ENCODE measurements around the gene TBC1D22A.
"Not testable (repeated sequence)": the region's sequence is repeated elsewhere in the genome, so short reads cannot be mapped to it uniquely, and the experiment has no call there.

TBC1D22A gene

DNA sequence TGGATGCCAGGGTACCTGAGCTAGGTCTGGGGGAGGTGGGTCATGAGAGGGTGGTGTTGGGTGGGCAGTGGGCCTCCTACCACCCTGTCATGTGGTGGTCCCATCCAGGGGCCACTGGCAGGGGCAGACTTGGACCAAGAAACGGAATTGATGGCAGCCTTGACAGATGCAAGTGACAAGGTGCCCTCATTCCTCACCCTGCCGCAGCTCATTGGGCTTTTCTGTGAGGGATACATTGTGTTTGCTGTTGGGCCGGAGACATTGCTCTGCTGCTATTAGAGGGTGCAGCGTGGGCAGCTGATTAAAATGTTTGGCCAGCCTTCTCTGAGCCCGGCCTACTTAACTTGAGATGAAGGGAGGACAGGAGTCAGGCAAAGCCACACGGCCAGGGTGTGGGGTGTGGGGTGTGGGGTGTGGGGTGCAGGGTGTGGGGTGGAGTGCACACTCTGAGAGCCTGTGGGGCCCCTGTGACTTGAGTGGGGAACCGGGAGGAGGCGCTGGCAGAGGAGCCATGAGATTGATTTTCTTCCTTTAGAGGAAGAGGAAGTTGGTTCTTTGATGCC is 351.5 kb downstream of the TBC1D22A start:
- no peaks in the 10 kb centered on the region for H3K27me3 Mint-ChIP-seq

DNA sequence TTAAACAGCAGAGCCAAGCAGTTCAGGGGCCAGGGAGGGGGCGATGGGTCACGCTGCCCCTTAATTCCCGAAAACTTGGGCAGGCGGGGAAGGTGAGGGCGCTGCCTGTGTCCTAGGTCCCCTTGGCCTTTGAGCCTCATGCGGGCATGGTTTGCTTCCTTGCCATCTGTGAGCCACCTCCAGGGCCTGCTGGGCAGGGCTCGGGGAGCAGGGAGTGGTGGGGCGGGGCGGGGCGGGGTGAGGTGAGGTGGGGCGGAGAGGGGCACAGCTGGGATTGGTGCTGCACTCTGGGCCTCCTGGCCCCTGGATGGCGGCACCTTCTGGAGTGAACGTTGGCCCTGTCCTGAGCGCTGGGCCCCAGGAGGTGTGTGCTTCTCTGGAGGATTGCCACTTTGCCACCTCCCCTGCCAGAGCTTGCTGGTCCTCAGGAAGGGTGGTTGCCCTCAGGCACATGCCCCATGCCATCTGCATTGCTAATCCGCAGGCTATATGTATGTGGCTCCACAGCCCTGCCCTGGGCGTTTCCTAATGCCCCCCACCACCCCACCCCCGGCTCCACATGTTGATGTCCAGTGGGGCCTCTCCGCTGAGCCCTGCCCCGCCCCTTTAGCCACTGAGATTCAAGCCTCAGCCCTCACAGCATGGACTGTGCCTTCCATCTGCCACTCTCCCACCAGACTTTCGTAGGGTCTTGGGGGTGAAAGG is 352.5 kb downstream of the TBC1D22A start:
- no peaks in the 10 kb centered on the region for H3K4me1 Mint-ChIP-seq
- H3K27me3 Mint-ChIP-seq = no peaks in the 10 kb centered on the region
- peaks cover 11% of the 10 kb centered on the region for H3K36me3 Mint-ChIP-seq (ENCODE audit: low read depth)
- DNase-seq (no peak), ATAC-seq (no peak)
- no peaks in the 10 kb centered on the region for H3K9me3 Mint-ChIP-seq
- H3K4me3 Mint-ChIP-seq = no peak overlapping the region
- no peak overlapping the region for H3K27ac Mint-ChIP-seq

More for the DNA sequence above, 351.5 kb downstream of the TBC1D22A start:
- no peak overlapping the region for H3K4me3 Mint-ChIP-seq
- H3K9me3 Mint-ChIP-seq = no peaks in the 10 kb centered on the region
- H3K27ac Mint-ChIP-seq = no peak overlapping the region
- no peak for ATAC-seq
- no peak for DNase-seq
- no peaks in the 10 kb centered on the region for H3K4me1 Mint-ChIP-seq
- H3K36me3 Mint-ChIP-seq (ENCODE audit: low read depth) = peaks cover 11% of the 10 kb centered on the region

DNA sequence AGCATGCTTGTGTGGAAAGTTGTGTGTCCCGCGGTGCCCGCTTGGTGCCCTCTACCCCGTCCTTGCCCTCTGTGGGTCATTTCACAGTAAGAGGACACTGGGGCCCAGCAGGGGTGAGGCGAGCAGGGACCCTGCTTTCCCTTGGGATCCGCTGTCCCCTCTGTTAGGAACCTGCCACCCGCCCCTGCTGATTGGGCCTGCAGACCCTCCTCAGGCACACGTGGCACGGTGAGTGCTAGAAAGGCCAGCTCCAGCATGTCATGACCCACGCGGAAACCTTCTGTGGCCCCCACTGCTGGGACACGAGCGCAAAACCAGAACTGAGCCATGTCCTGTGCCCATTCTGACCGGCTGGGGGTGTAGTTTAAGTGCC is 353.1 kb downstream of the TBC1D22A start:
- peaks cover 11% of the 10 kb centered on the region for H3K36me3 Mint-ChIP-seq (ENCODE audit: low read depth)
- H3K4me1 Mint-ChIP-seq = no peaks in the 10 kb centered on the region
- DNase-seq = no peak
- no peak for ATAC-seq
- H3K27ac Mint-ChIP-seq = no peak overlapping the region
- H3K27me3 Mint-ChIP-seq = no peaks in the 10 kb centered on the region
- no peak overlapping the region for H3K4me3 Mint-ChIP-seq
- no peaks in the 10 kb centered on the region for H3K9me3 Mint-ChIP-seq

DNA sequence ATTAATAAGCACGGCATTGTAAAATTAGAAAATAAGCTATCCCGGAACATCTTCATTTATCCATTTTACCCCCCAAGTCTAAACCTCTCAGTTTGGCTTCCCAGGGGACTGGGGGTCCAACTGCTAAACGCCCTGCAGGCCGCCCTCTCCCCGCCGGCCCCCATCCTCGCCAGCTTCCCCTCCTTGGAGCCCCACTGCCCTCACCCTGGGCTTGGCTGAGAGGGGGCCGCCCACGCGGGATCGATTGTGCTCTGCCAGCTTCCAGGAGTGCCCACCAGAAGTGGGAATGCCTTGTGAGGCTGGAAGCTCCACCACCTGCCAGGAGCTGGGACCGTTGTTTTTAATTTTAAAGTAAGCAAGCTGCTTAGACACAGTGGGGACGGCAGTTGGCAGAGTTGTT is 353.5 kb downstream of the TBC1D22A start:
- H3K4me3 Mint-ChIP-seq = no peak overlapping the region
- no peak for ATAC-seq
- no peak overlapping the region for H3K27ac Mint-ChIP-seq

DNA sequence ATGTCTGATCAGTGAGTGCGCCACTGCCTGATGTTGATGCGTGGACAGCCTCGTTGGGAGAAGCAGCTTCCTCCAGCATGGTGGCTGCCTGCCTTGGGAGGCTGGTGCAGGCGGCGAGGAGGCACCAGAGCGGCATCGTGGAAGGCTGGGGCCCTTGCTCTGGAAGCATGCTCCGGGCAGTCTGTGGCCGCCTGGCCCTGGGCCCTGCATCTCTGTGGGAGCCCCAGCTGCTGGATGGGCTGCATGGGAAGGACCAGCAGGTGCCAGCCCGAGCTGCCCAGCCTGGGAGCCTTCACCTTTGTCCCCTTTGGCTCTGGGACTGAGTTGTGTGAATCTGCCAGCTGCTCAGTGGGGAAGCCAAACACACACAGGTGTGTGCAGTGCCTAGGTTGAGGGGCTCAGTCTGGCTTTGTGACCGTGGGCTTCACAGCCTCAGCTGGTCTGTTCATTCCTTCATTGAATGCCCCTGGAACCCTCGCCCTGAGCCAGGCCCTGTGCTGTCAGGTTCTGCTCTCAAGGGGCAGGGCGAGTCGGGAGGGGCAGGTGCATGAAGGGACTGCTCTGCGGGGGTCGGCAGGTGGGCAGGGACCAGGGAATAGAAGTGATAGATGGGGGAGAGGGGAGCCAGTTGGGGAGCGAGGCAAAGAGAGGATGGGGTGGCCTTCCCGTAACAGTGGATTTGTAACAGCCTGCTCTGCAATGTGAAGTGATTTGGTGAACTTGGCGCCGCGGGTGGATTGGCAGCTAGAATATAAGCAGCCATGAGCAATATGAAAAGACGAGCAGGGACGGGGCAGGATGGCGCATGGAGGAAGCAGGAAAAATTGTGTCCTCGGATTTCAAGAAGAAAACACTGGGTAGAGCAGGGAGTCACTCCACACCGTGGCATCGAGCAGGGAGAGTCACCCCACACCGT is 354.2 kb downstream of the TBC1D22A start:
- no peaks in the 10 kb centered on the region for H3K27me3 Mint-ChIP-seq
- H3K27ac Mint-ChIP-seq = no peak overlapping the region
- ATAC-seq (no peak), DNase-seq (no peak)
- H3K9me3 Mint-ChIP-seq = no peaks in the 10 kb centered on the region
- H3K4me3 Mint-ChIP-seq = no peak overlapping the region
- H3K4me1 Mint-ChIP-seq = no peaks in the 10 kb centered on the region
- H3K36me3 Mint-ChIP-seq (ENCODE audit: low read depth) = peaks cover 6% of the 10 kb centered on the region

More for the DNA sequence above, 353.5 kb downstream of the TBC1D22A start:
- no peak for DNase-seq
- Mint-ChIP-seq H3K4me1 (no peaks in the 10 kb centered on the region), H3K9me3 (no peaks in the 10 kb centered on the region), H3K27me3 (no peaks in the 10 kb centered on the region), H3K36me3 (ENCODE audit: low read depth) (peaks cover 11% of the 10 kb centered on the region)

DNA sequence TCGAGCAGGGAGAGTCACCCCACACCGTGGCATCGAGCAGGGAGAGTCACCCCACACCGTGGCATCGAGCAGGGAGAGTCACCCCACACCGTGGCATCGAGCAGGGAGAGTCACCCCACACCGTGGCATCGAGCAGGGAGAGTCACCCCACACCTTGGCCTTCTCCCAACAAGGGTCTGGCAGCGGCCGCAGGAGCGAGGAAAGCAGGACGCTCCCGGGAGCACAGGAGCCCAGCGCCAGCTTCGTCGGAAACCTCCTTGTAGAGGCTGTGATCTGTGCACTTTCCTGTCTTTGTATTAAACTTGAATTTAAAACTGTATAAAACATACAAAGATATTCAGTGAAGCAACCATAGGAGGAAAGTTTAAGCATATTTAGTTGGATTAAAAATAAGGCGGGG is 355.0 kb downstream of the TBC1D22A start:
- H3K9me3 Mint-ChIP-seq; H3K27ac Mint-ChIP-seq; H3K27me3 Mint-ChIP-seq; ATAC-seq; DNase-seq; H3K4me3 Mint-ChIP-seq; H3K36me3 Mint-ChIP-seq (ENCODE audit: low read depth); H3K4me1 Mint-ChIP-seq: not testable (repeated sequence)

DNA sequence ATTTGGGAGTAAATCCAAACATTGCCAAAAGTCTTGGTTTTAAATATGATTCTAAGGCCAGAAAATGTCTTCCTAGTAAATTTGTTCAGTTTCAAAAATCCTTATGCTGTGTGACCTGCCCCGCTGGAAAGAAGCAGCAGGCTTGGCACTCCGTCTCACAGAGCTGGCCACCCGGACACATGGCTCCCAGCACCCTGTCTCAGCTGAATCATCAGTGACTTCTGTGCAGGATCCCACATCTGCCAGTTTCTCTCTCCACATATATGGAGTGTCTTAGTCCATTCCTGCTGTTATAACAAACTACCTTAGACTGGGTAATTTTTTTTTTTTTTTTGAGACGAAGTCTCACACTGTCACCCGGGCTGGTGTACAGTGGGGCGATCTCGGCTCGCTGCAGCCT is 356.7 kb downstream of the TBC1D22A start:
- Mint-ChIP-seq H3K4me3 (no peak overlapping the region), H3K36me3 (ENCODE audit: low read depth) (peaks cover 2% of the 10 kb centered on the region), H3K27me3 (no peaks in the 10 kb centered on the region), H3K27ac (no peak overlapping the region), H3K4me1 (no peaks in the 10 kb centered on the region), H3K9me3 (no peaks in the 10 kb centered on the region)
- ATAC-seq (no peak), DNase-seq (no peak)

DNA sequence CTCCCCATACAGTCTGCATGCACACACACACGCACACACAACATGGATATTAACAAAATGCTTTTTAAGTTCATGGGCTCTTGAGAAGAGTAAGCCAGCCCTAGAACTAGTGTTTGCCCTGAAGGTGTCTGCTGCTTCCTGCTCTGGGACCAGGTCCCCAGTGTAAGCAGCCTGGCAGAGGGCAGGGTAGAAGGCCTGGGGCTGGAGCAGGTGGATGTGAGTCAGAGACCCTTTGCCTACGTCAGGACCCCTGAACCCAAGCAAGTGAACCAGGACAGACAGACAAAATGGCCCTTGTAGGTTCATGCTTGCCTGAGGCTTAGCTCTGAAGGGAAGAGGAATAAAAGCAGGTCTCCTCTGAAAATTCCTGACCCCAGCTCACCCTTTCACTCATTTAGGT is 357.9 kb downstream of the TBC1D22A start:
- Mint-ChIP-seq H3K36me3 (ENCODE audit: low read depth) (peaks cover 2% of the 10 kb centered on the region), H3K27me3 (no peaks in the 10 kb centered on the region), H3K4me1 (no peaks in the 10 kb centered on the region), H3K27ac (no peak overlapping the region), H3K4me3 (no peak overlapping the region), H3K9me3 (no peaks in the 10 kb centered on the region)
- ATAC-seq (no peak), DNase-seq (no peak)

DNA sequence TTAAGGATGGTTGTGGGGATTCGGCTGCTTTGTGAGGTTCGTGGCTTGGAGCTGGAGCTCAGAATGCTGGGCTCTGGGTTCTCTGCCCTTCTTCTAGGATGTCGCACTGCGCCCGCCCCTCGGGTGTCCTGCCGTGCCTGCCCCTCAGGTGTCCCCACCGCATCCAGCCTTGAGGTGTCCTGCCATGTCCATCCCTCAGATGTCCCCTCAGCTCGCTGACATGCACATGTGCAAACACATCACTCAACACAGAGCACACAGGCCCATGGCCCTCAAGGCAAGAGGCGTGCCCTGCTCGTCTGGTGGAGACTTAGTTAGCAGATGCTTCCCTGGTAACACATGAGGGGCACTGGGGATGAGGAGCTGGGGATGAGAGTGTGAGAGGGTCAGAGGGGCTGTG is 359.3 kb downstream of the TBC1D22A start:
- Mint-ChIP-seq H3K4me3 (no peak overlapping the region), H3K27ac (no peak overlapping the region), H3K27me3 (no peaks in the 10 kb centered on the region), H3K9me3 (no peaks in the 10 kb centered on the region), H3K36me3 (ENCODE audit: low read depth) (peaks cover 2% of the 10 kb centered on the region), H3K4me1 (peaks cover 2% of the 10 kb centered on the region)
- DNase-seq (no peak), ATAC-seq (no peak)

DNA sequence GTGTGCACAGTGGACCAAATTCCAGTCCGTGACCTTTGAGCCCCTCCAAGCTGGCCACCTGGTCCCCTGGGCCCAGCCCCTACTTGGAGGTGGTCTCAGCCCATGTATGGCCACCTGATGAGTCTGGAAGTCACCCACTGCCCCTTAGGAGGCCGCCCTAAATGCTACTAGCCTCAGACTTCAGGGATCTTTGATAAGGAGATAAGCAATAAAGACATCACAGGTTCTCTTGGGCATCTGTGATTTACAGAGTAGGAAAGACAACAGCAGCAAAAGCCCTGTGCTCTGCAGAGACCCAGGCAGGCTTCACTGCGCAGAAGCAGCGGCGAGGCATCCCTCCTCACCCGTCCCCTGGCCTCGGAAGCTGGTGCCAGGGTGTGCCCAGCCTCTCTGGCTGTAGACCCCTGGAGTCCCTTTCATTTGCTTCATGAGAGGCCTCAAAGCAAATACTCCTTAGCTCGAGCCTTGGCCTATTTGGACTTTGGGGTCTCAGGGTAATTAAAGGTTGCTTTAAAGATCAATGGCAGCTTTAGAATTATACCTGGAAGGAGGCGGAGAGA is 360.1 kb downstream of the TBC1D22A start:
- H3K27ac Mint-ChIP-seq = no peak overlapping the region
- no peaks in the 10 kb centered on the region for H3K36me3 Mint-ChIP-seq (ENCODE audit: low read depth)
- DNase-seq (no peak), ATAC-seq (no peak)
- no peaks in the 10 kb centered on the region for H3K27me3 Mint-ChIP-seq
- H3K4me3 Mint-ChIP-seq = no peak overlapping the region
- no peaks in the 10 kb centered on the region for H3K9me3 Mint-ChIP-seq
- peaks cover 3% of the 10 kb centered on the region for H3K4me1 Mint-ChIP-seq

DNA sequence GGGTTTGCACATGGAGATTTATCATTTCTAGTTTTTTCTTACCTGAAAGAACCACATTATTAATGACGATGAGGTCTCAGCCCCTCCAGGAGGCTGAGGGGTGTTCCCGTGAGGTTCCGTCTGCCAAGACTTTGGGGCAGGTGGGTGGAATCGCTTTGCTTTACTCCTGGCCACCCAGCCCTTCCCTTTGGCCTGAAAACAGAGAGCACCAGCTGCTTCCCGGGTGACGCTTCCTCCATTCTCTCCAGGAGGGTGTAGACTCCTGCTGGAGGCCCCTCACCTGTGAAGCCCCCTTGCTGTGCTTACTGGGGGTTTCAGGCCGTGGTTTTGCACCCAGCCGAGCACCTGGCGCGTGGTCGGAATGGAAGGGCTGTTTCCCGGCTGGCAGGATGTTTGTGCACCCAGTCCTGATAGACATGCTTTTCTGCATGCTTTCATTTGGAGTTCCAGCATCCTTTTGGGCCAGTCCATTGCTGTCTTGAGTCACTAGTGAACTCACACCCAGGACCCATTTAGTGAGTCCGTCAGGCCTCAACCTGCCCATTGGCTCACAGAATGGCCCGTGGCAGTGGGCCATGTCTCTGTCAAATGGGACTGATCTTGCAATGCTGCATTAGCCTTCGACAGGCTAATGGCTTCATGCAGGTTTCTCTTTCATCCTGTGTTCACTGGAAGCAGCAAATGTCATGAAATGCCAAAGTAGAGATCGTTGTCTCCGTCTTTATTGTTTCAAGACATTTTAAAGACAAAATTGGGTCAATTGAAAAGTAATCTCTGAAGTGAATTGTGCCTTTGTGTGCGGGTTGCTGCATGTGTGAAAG is 360.8 kb downstream of the TBC1D22A start:
- H3K4me1 Mint-ChIP-seq = peaks cover 3% of the 10 kb centered on the region
- ATAC-seq (no peak), DNase-seq (no peak)
- no peaks in the 10 kb centered on the region for H3K36me3 Mint-ChIP-seq (ENCODE audit: low read depth)
- H3K27me3 Mint-ChIP-seq = no peaks in the 10 kb centered on the region
- no peaks in the 10 kb centered on the region for H3K9me3 Mint-ChIP-seq
- no peak overlapping the region for H3K27ac Mint-ChIP-seq
- no peak overlapping the region for H3K4me3 Mint-ChIP-seq

DNA sequence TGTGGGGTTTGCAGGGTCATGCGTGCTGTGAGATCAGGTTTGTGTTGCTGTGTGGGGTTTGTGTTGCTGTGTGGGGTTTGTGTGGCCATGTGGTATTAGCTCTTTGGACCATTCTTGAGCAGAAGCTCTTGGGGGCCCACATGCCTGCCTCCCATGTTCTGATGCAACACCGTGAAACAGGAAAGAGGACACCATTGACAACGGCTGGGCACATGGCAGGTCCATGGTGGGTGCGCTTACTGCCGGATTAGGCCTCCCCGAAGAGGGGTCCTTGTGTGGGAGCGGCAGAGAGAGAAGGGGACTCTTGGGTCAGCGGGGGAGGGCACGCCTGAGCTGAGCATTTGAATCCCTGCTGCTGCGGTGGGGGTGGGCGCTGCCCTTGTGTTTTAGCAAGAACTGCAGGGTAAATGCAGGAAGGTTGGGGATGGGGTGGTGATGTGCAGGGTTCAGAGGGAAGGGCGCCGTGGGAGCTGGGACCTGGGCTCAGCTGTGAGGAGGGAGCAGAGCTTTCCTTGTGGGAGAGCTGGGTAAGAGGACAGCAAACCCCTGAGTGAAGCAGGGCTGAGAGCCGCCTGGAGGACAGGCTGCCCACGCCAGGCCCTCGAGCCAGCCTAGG is 361.5 kb downstream of the TBC1D22A start:
- no peak overlapping the region for H3K4me3 Mint-ChIP-seq
- ATAC-seq = no peak

DNA sequence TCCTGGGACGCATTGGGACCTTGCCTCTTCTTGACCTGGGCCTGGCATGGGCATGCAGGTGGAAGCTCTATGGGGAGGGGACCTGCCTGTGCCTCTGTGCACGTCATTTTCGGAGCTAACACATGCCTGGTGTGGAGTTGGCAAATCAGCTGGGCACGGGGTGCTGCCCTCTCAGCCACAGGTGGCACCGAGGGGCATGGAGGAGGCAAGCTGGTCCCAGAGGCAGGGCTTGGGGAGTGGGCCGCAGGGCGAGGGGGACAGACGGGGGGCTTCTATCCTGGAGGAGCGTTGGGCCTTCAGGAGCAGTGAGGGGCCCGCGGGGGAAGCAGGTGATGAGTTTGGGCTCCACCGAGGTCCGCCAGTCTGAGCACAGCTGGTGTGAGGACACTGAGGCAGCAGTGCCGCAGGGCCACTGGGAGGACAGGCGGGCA is 362.0 kb downstream of the TBC1D22A start:
- ATAC-seq = no peak
- peaks cover 3% of the 10 kb centered on the region for H3K4me1 Mint-ChIP-seq
- no peak overlapping the region for H3K27ac Mint-ChIP-seq
- DNase-seq = no peak
- no peaks in the 10 kb centered on the region for H3K27me3 Mint-ChIP-seq
- peaks cover 2% of the 10 kb centered on the region for H3K36me3 Mint-ChIP-seq (ENCODE audit: low read depth)
- H3K4me3 Mint-ChIP-seq = no peak overlapping the region
- no peaks in the 10 kb centered on the region for H3K9me3 Mint-ChIP-seq

More for the DNA sequence above, 361.5 kb downstream of the TBC1D22A start:
- peaks cover 3% of the 10 kb centered on the region for H3K4me1 Mint-ChIP-seq
- no peak overlapping the region for H3K27ac Mint-ChIP-seq
- no peak for DNase-seq
- peaks cover 2% of the 10 kb centered on the region for H3K36me3 Mint-ChIP-seq (ENCODE audit: low read depth)
- no peaks in the 10 kb centered on the region for H3K9me3 Mint-ChIP-seq
- no peaks in the 10 kb centered on the region for H3K27me3 Mint-ChIP-seq

DNA sequence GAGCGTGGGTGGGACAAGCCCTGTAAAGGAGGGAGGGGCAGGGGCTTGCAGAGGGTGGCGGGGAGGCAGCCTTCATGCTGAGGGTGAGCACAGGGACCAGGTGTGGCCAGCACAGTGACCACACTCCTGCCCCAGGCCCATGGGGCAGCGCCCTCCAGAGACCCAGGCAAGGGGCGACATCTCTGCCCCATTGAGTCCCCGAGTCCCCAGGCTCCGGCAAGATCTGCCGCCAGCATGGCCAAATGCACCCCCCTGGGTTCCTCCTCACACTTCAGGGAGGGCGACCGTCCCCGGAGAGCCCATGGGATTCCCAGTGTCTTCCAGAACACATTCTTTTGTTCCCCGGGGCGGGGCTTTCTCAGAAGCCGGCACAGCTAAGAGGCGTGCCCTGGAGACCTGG is 362.5 kb downstream of the TBC1D22A start:
- no peak overlapping the region for H3K4me3 Mint-ChIP-seq
- H3K27me3 Mint-ChIP-seq = no peaks in the 10 kb centered on the region
- H3K27ac Mint-ChIP-seq = no peak overlapping the region
- peaks cover 2% of the 10 kb centered on the region for H3K36me3 Mint-ChIP-seq (ENCODE audit: low read depth)
- H3K9me3 Mint-ChIP-seq = no peaks in the 10 kb centered on the region
- DNase-seq = no peak
- peaks cover 3% of the 10 kb centered on the region for H3K4me1 Mint-ChIP-seq
- ATAC-seq = no peak
